ENCODE data around the gene EDN2. TPM values are rescaled to one million over a fixed set of nuclear protein-coding genes. Genes with fewer than 3 reads are reported as not detected.

The EDN2 gene
- total and polyA plus RNA-seq, 2 experiments from 2014 or later = not detected

DNA sequence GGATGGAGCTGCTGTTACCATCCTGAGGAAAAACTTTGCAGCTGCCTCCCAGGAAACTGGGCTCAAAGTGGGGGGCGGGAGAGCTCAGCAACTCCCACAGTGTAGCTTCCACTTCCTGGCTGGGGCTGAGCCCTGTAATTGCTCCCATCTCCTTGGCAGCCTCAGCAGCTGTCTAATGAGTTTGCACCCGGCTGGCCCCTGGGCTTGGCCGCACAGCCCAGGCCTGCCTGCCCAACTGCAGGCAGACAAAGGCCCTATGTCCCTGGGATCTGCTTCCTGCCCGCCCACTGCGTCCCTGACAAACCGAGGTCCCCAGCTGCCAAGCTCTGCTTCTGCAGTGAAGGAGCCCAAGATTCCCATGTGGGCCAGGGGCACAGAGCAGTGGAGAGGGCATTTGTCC is 30.1 kb downstream of the EDN2 start:
- Histone ChIP-seq H3K4me1 (ENCODE audit: insufficient read depth) (peaks cover 17% of the 10 kb centered on the region; the same call in 1 of the 2 replicates), H3F3A (ENCODE audit: insufficient read depth) (no peaks in the 10 kb centered on the region), H3K27me3 (replicated peaks; ENCODE audit: insufficient read depth) (no peaks in the 10 kb centered on the region), H3K79me2 (ENCODE audit: insufficient read depth) (no peaks in the 10 kb centered on the region), H3K4me2 (ENCODE audit: unreplicated experiment) (no peak overlapping the region), H3K9me3 (ENCODE audit: low read depth) (no peaks in the 10 kb centered on the region), H3K27ac (no peak overlapping the region), H3K9ac (no peak overlapping the region), H2AFZ (no peak overlapping the region), H4K20me1 (ENCODE audit: insufficient read depth) (no peaks in the 10 kb centered on the region), H3K36me3 (ENCODE audit: low read depth) (no peaks in the 10 kb centered on the region), H3K9me2 (ENCODE audit: insufficient read depth) (no peaks in the 10 kb centered on the region), H3K4me3 (no peak overlapping the region)
- peak; percentile 41 for DNase-seq
- WGBS, 2 experiments (ENCODE audit: low coverage in 1 of 2, low lambda C conversion rate in 2 of 2, missing lambda C conversion rate in 2 of 2) = 17 to 19% methylated on average over 4 to 6 of the region's 6 CpGs
- in situ Hi-C loops (cut with MboI) = no loop called here
- TF ChIP-seq EZH2 (IDR thresholded peaks at IDR 0.05; ENCODE audit: insufficient read depth, poor library complexity, severe bottlenecking) = no peak
- TF ChIP-seq EZH2phosphoT487 (IDR thresholded peaks at IDR 0.05; ENCODE audit: insufficient read depth, low read depth) = no peak

GRCh38 chr1:41452704-41453290 is 31.7 kb downstream of the EDN2 start:
- H3F3A ChIP-seq (ENCODE audit: insufficient read depth) = no peaks in the 10 kb centered on the region
- H2AFZ ChIP-seq = no peak overlapping the region
- H4K20me1 ChIP-seq (ENCODE audit: insufficient read depth) = no peaks in the 10 kb centered on the region
- TF ChIP-seq EZH2phosphoT487 (IDR thresholded peaks at IDR 0.05; ENCODE audit: insufficient read depth, low read depth) (no peak), EZH2 (IDR thresholded peaks at IDR 0.05; ENCODE audit: insufficient read depth, poor library complexity, severe bottlenecking) (no peak)
- no peaks in the 10 kb centered on the region for H3K9me2 ChIP-seq (ENCODE audit: insufficient read depth)
- DNase-seq = no peak
- no peaks in the 10 kb centered on the region for H3K9me3 ChIP-seq (ENCODE audit: low read depth)
- 94 to 95% methylated on average over 11 of the region's 11 CpGs for WGBS, 2 experiments (ENCODE audit: low coverage in 1 of 2, low lambda C conversion rate in 2 of 2, missing lambda C conversion rate in 2 of 2)
- no peak overlapping the region for H3K9ac ChIP-seq
- no peaks in the 10 kb centered on the region for H3K79me2 ChIP-seq (ENCODE audit: insufficient read depth)
- no peak overlapping the region for H3K4me3 ChIP-seq
- in situ Hi-C loops (cut with MboI) = no loop called here
- H3K4me2 ChIP-seq (ENCODE audit: unreplicated experiment) = no peak overlapping the region
- H3K27ac ChIP-seq = no peak overlapping the region
- H3K4me1 ChIP-seq (ENCODE audit: insufficient read depth) = peaks cover 22% of the 10 kb centered on the region; the same call in 1 of the 2 replicates
- H3K27me3 ChIP-seq (replicated peaks; ENCODE audit: insufficient read depth) = no peaks in the 10 kb centered on the region
- H3K36me3 ChIP-seq (ENCODE audit: low read depth) = no peaks in the 10 kb centered on the region

GRCh38 chr1:41450747-41451285 is 33.7 kb downstream of the EDN2 start:
- TF ChIP-seq EZH2phosphoT487 (IDR thresholded peaks at IDR 0.05; ENCODE audit: insufficient read depth, low read depth) (no peak), EZH2 (IDR thresholded peaks at IDR 0.05; ENCODE audit: insufficient read depth, poor library complexity, severe bottlenecking) (no peak)
- Histone ChIP-seq H4K20me1 (ENCODE audit: insufficient read depth) (no peaks in the 10 kb centered on the region), H3K9ac (no peak overlapping the region), H3F3A (ENCODE audit: insufficient read depth) (no peaks in the 10 kb centered on the region), H2AFZ (no peak overlapping the region), H3K9me3 (ENCODE audit: low read depth) (no peaks in the 10 kb centered on the region), H3K27me3 (replicated peaks; ENCODE audit: insufficient read depth) (0 out of 2 replicates have a peak, but pooled peaks cover 6% of the 10 kb centered on the region), H3K9me2 (ENCODE audit: insufficient read depth) (no peaks in the 10 kb centered on the region), H3K4me3 (no peak overlapping the region), H3K4me1 (ENCODE audit: insufficient read depth) (peaks cover 13% of the 10 kb centered on the region; the same call in 1 of the 2 replicates), H3K36me3 (ENCODE audit: low read depth) (no peaks in the 10 kb centered on the region), H3K4me2 (ENCODE audit: unreplicated experiment) (no peak overlapping the region), H3K79me2 (ENCODE audit: insufficient read depth) (no peaks in the 10 kb centered on the region), H3K27ac (no peak overlapping the region)
- DNase-seq = no peak
- WGBS, 2 experiments (ENCODE audit: low coverage in 1 of 2, low lambda C conversion rate in 2 of 2, missing lambda C conversion rate in 2 of 2) = 73 to 74% methylated on average over 8 to 9 of the region's 9 CpGs
- in situ Hi-C loops (cut with MboI) = no loop called here

- no peaks in the 10 kb centered on the region for H4K20me1 ChIP-seq (ENCODE audit: insufficient read depth)
- TF ChIP-seq EZH2 (IDR thresholded peaks at IDR 0.05; ENCODE audit: insufficient read depth, poor library complexity, severe bottlenecking) (no peak), EZH2phosphoT487 (IDR thresholded peaks at IDR 0.05; ENCODE audit: insufficient read depth, low read depth) (no peak)
- H3K9ac ChIP-seq = no peak overlapping the region
- no peaks in the 10 kb centered on the region for H3K9me3 ChIP-seq (ENCODE audit: low read depth)
- 0 out of 2 replicates have a peak, but pooled peaks cover 6% of the 10 kb centered on the region for H3K27me3 ChIP-seq (replicated peaks; ENCODE audit: insufficient read depth)
- in situ Hi-C loops (cut with MboI) = no loop called here
- no peaks in the 10 kb centered on the region for H3K79me2 ChIP-seq (ENCODE audit: insufficient read depth)
- H2AFZ ChIP-seq = no peak overlapping the region
- no peak overlapping the region for H3K4me3 ChIP-seq
- H3K36me3 ChIP-seq (ENCODE audit: low read depth) = no peaks in the 10 kb centered on the region
- H3F3A ChIP-seq (ENCODE audit: insufficient read depth) = no peaks in the 10 kb centered on the region
- H3K4me1 ChIP-seq (ENCODE audit: insufficient read depth) = 0 out of 2 replicates have a peak, but pooled peaks cover 9% of the 10 kb centered on the region
- WGBS, 2 experiments (ENCODE audit: low coverage in 1 of 2, low lambda C conversion rate in 2 of 2, missing lambda C conversion rate in 2 of 2) = 84 to 94% methylated on average over 10 of the region's 10 CpGs
- no peak overlapping the region for H3K27ac ChIP-seq
- no peaks in the 10 kb centered on the region for H3K9me2 ChIP-seq (ENCODE audit: insufficient read depth)
- no peak overlapping the region for H3K4me2 ChIP-seq (ENCODE audit: unreplicated experiment)
- DNase-seq = no peak
Measured at GRCh38 chr1:41449326-41449921, 35.1 kb downstream of the EDN2 start.
